GM23338 (cell line): ENCODE data around the gene POM121L2. TPM values are rescaled to one million over a fixed set of nuclear protein-coding genes. Genes with fewer than 3 reads are reported as not detected.
A peak's percentile ranks its signal among the peaks of the same experiment; 100 is the strongest.

Experiments used
- ATAC-seq: fragments of 200-7000 bp; cut with Tn5 transposase; 3 replicates; pipeline ENCODE4 v1.9.1; 2020
- DNase-seq: peaks from one replicate; pipeline ENCODE4 v3.0.0-alpha.2; 2015; ENCODE audit warnings: low spot score
- H2AFZ ChIP-seq: fragments of 200-600 bp; sonication (generic); 2 replicates; pipeline ENCODE4 v1.8.0; 2016; ENCODE audit warnings: antibody characterized with exemption, mild to moderate bottlenecking, moderate library complexity
- H3F3A ChIP-seq: fragments of 200-600 bp; sonication (generic); replicated peaks from 2 replicates; pipeline ENCODE4 v1.8.0; 2017; ENCODE audit warnings: antibody characterized with exemption, mixed run types, low read depth
- H3K27ac ChIP-seq: fragments of 200-600 bp; sonication (generic); 2 replicates; pipeline ENCODE4 v1.6.1; 2016; ENCODE audit warnings: low read depth
- H3K27me3 ChIP-seq: fragments of 200-600 bp; sonication (generic); 2 replicates; pipeline ENCODE4 v1.8.0; 2016; ENCODE audit warnings: mild to moderate bottlenecking, mixed run types, moderate library complexity; ENCODE audit not compliant: insufficient read depth
- H3K36me3 ChIP-seq: fragments of 200-600 bp; sonication (generic); 2 replicates; pipeline ENCODE4 v1.8.0; 2016; ENCODE audit warnings: mild to moderate bottlenecking; ENCODE audit not compliant: insufficient read depth
- H3K4me1 ChIP-seq: fragments of 200-600 bp; sonication (generic); 2 replicates; pipeline ENCODE4 v1.8.0; 2016; ENCODE audit warnings: mild to moderate bottlenecking, moderate library complexity; ENCODE audit not compliant: insufficient read depth
- H3K4me2 ChIP-seq: fragments of 200-600 bp; sonication (generic); 2 replicates; pipeline ENCODE4 v1.7.1; 2017; ENCODE audit warnings: mixed run types
- H3K4me3 ChIP-seq: fragments of 200-600 bp; sonication (generic); 2 replicates; pipeline ENCODE4 v1.6.1; 2016; ENCODE audit warnings: mixed run types
- H3K79me2 ChIP-seq: fragments of 200-600 bp; sonication (generic); replicated peaks from 2 replicates; pipeline ENCODE4 v1.8.0; 2017; ENCODE audit warnings: mild to moderate bottlenecking; ENCODE audit not compliant: insufficient read depth
- H3K9me2 ChIP-seq: fragments of 200-600 bp; sonication (generic); 2 replicates; pipeline ENCODE4 v1.8.0; 2017; ENCODE audit not compliant: insufficient read depth
- H4K20me1 ChIP-seq: fragments of 200-600 bp; sonication (generic); replicated peaks from 2 replicates; pipeline ENCODE4 v1.8.0; 2017; ENCODE audit warnings: mild to moderate bottlenecking; ENCODE audit not compliant: insufficient read depth
- H3K27ac Mint-ChIP-seq: 2 replicates; pipeline ENCODE4 v1.8.0; 2020; ENCODE audit warnings: inconsistent platforms, mild to moderate bottlenecking, moderate library complexity, mixed read lengths
- H3K27me3 Mint-ChIP-seq: 3 replicates; pipeline ENCODE4 v1.8.0; 2022; ENCODE audit warnings: low read depth, mild to moderate bottlenecking, moderate library complexity, mixed read lengths, inconsistent platforms; ENCODE audit not compliant: insufficient read depth, poor library complexity
- H3K36me3 Mint-ChIP-seq: 3 replicates; pipeline ENCODE4 v1.8.0; 2021; ENCODE audit warnings: low read depth, mild to moderate bottlenecking, inconsistent platforms, moderate library complexity, mixed read lengths
- H3K4me1 Mint-ChIP-seq: 3 replicates; pipeline ENCODE4 v1.8.0; 2020; ENCODE audit warnings: mild to moderate bottlenecking, inconsistent platforms, mixed read lengths
- H3K4me3 Mint-ChIP-seq: 3 replicates; pipeline ENCODE4 v1.8.0; 2021; ENCODE audit warnings: moderate library complexity, mild to moderate bottlenecking, inconsistent platforms, mixed read lengths
- H3K9me3 Mint-ChIP-seq: 3 replicates; pipeline ENCODE4 v1.8.0; 2020; ENCODE audit warnings: moderate library complexity, mild to moderate bottlenecking, inconsistent platforms, mixed read lengths
- CREB1 ChIP-seq: fragments of 250-450 bp; sonication (Bioruptor Pico); IDR thresholded peaks from 2 replicates; pipeline ENCODE4 v1.5.0; 2020; ENCODE audit warnings: low read depth, mild to moderate bottlenecking, moderate library complexity
- CTCF ChIP-seq, 2 experiments: fragments of 200-600 bp in 1 of 2; sonication (generic) in 1 of 2; conservative IDR thresholded peaks; 2 replicates each; pipeline versions ENCODE4 v1.5.1 to v1.6.1; 2016 to 2017; ENCODE audit warnings: antibody characterized with exemption in 2 of 2, low read depth in 2 of 2, mild to moderate bottlenecking in 2 of 2, moderate library complexity in 1 of 2
- EZH2 ChIP-seq: fragments of 200-600 bp; sonication (generic); IDR thresholded peaks from one replicate; pipeline ENCODE4 v1.8.0; 2017; ENCODE audit warnings: antibody characterized with exemption, mild to moderate bottlenecking, low read depth; ENCODE audit not compliant: unreplicated experiment
- EZH2phosphoT487 ChIP-seq: fragments of 200-600 bp; sonication (generic); IDR thresholded peaks from one replicate; pipeline ENCODE4 v1.8.1; 2018; ENCODE audit warnings: antibody characterized with exemption; ENCODE audit not compliant: unreplicated experiment
- NANOG ChIP-seq: IDR thresholded peaks from 2 replicates; pipeline ENCODE4 v1.6.1; 2016; ENCODE audit warnings: antibody characterized with exemption, borderline replicate concordance
- POLR2AphosphoS5 ChIP-seq: IDR thresholded peaks from 2 replicates; pipeline ENCODE4 v1.6.1; 2016; ENCODE audit warnings: antibody characterized with exemption, low read depth
- REST ChIP-seq: IDR thresholded peaks from one replicate; pipeline ENCODE4 v1.6.1; 2018; ENCODE audit warnings: antibody characterized with exemption; ENCODE audit not compliant: unreplicated experiment
- STAT1 ChIP-seq: IDR thresholded peaks from one replicate; pipeline ENCODE4 v1.6.1; 2016; ENCODE audit warnings: antibody characterized with exemption; ENCODE audit not compliant: unreplicated experiment
- ZNF462 ChIP-seq: fragments of 250-450 bp; sonication (Bioruptor Pico); IDR thresholded peaks from 2 replicates; pipeline ENCODE4 v1.5.0; 2020; ENCODE audit warnings: mild to moderate bottlenecking, moderate library complexity
- polyA plus RNA-seq: library from polyadenylated mRNA; unstranded; fragments of >200 nt; fragmentation: Nextera tagmentation; extraction: Ambion mirVana; gene quantifications from 2 replicates; pipeline ENCODE4 v1.2.1, GENCODE V29; 2016
- total RNA-seq: library from RNA; depleted of rRNA; stranded (reverse); fragments of >200 nt; shearing (Covaris generic); gene quantifications from 2 replicates; pipeline ENCODE4 v1.2.3, GENCODE V29; 2014

POM121L2 gene
- total and polyA plus RNA-seq, 2 experiments from 2014 or later, result 0.07 to 0.13 TPM

GRCh38 chr6:27293436-27294098 is 18.5 kb downstream of the POM121L2 start:
- DNase-seq (peak; percentile 74), ATAC-seq (peak; percentile 8)
- Histone ChIP-seq H3K79me2 (no peaks in the 10 kb centered on the region), H3K4me1 (peaks cover 27% of the 10 kb centered on the region), H3F3A (0 out of 2 replicates have a peak, but pooled peaks cover 3% of the 10 kb centered on the region), H2AFZ (no peak overlapping the region), H3K4me2 (peak overlapping the region; percentile 99), H3K4me3 (peak overlapping the region; percentile 89), H3K9me2 (no peaks in the 10 kb centered on the region), H3K27ac (no peak overlapping the region), H4K20me1 (no peaks in the 10 kb centered on the region), H3K27me3 (peaks cover 64% of the 10 kb centered on the region), H3K36me3 (no peaks in the 10 kb centered on the region)
- 0 out of 2 replicates have a peak, but pooled peaks have one; percentile 15 for TF ChIP-seq CREB1
- no peak for TF ChIP-seq REST
- peaks cover 23% of the 10 kb centered on the region for H3K4me1 Mint-ChIP-seq
- no peak overlapping the region for H3K27ac Mint-ChIP-seq
- H3K9me3 Mint-ChIP-seq, result peaks cover 20% of the 10 kb centered on the region; the same call in 2 of the 3 replicates
- no peaks in the 10 kb centered on the region for H3K36me3 Mint-ChIP-seq
- H3K4me3 Mint-ChIP-seq, result peak overlapping the region; percentile 88
- H3K27me3 Mint-ChIP-seq, result peaks cover 63% of the 10 kb centered on the region

- Mint-ChIP-seq H3K27me3 (peaks cover 79% of the 10 kb centered on the region), H3K4me1 (peaks cover 36% of the 10 kb centered on the region), H3K9me3 (peaks cover 15% of the 10 kb centered on the region; the same call in 2 of the 3 replicates), H3K4me3 (peak overlapping the region; percentile 84), H3K27ac (no peak overlapping the region), H3K36me3 (no peaks in the 10 kb centered on the region)
- DNase-seq (no peak), ATAC-seq (no peak)
- H3K36me3 ChIP-seq, result no peaks in the 10 kb centered on the region
- peaks cover 22% of the 10 kb centered on the region for H3K4me1 ChIP-seq
- H3K4me3 ChIP-seq, result peak overlapping the region; percentile 65
- no peak overlapping the region for H3K27ac ChIP-seq
- H3K27me3 ChIP-seq, result peaks cover 80% of the 10 kb centered on the region
- TF ChIP-seq EZH2 (peak; percentile 45), POLR2AphosphoS5 (no peak), STAT1 (no peak), NANOG (no peak), EZH2phosphoT487 (no peak), ZNF462 (CRISPR knock-in tag) (no peak), CTCF (conservative IDR thresholded peaks at IDR 0.05; ENCODE audit: low read depth in 2 of 2) (no peak)
- no peak overlapping the region; the same call in 1 of the 2 replicates for H2AFZ ChIP-seq
- no peaks in the 10 kb centered on the region; the same call in 1 of the 2 replicates for H3F3A ChIP-seq
- H4K20me1 ChIP-seq, result no peaks in the 10 kb centered on the region
- no peaks in the 10 kb centered on the region for H3K9me2 ChIP-seq
- H3K79me2 ChIP-seq, result no peaks in the 10 kb centered on the region
- peak overlapping the region; percentile 71 for H3K4me2 ChIP-seq
These were observed 21.2 kb downstream of the POM121L2 start for GRCh38 chr6:27290850-27291208.
